Trophoblast cell (in vitro differentiated cells and primary cell): ENCODE measurements around the gene ANKS1B.
A peak's percentile ranks its signal among the peaks of the same experiment; 100 is the strongest.

Source experiments
- DNase-seq, 2 donors: peaks; one replicate each; pipeline ENCODE4 v3.0.0-alpha.2; 2016
- H2AFZ ChIP-seq: 2 replicates; pipeline ENCODE4 v1.6.1; 2013; ENCODE audit warnings: low read length, moderate library complexity, mild to moderate bottlenecking; ENCODE audit not compliant: insufficient read depth, poor library complexity
- H2AK5ac ChIP-seq: 2 replicates; pipeline ENCODE4 v1.6.1; 2013; ENCODE audit warnings: mild to moderate bottlenecking, low read length
- H2BK120ac ChIP-seq: 2 replicates; pipeline ENCODE4 v1.6.1; 2013; ENCODE audit warnings: low read length, mild to moderate bottlenecking, moderate library complexity; ENCODE audit not compliant: insufficient read depth, poor library complexity
- H2BK12ac ChIP-seq: 2 replicates; pipeline ENCODE4 v1.6.1; 2013; ENCODE audit warnings: mild to moderate bottlenecking, low read length, moderate library complexity
- H2BK5ac ChIP-seq: 2 replicates; pipeline ENCODE4 v1.6.1; 2013; ENCODE audit warnings: low read length, low read depth, moderate library complexity, mild to moderate bottlenecking; ENCODE audit not compliant: poor library complexity
- H3K14ac ChIP-seq: 2 replicates; pipeline ENCODE4 v1.6.1; 2013; ENCODE audit warnings: mild to moderate bottlenecking, low read length
- H3K18ac ChIP-seq: 2 replicates; pipeline ENCODE4 v1.6.1; 2013; ENCODE audit warnings: mild to moderate bottlenecking, low read length
- H3K23ac ChIP-seq: 2 replicates; pipeline ENCODE4 v1.6.1; 2013; ENCODE audit warnings: low read length
- H3K27ac ChIP-seq: 2 replicates; pipeline ENCODE4 v1.5.1; 2013; ENCODE audit warnings: low read depth, mild to moderate bottlenecking, inconsistent platforms, low read length, moderate library complexity
- H3K27me3 ChIP-seq: 2 replicates; pipeline ENCODE4 v1.6.1; 2013; ENCODE audit warnings: inconsistent platforms, mild to moderate bottlenecking, low read length, moderate library complexity; ENCODE audit not compliant: insufficient read depth
- H3K36me3 ChIP-seq, 2 experiments: 1 replicate in 1 of 2; 2 replicates in 1 of 2; pipeline ENCODE4 v1.6.1; 2013; ENCODE audit warnings: low read length in 2 of 2, mild to moderate bottlenecking in 2 of 2, moderate library complexity in 1 of 2; ENCODE audit not compliant: insufficient read depth in 2 of 2, control insufficient read depth in 1 of 2
- H3K4ac ChIP-seq: 2 replicates; pipeline ENCODE4 v1.6.1; 2013; ENCODE audit warnings: low read depth, mild to moderate bottlenecking, low read length, moderate library complexity
- H3K4me1 ChIP-seq, 2 experiments: 1 replicate in 1 of 2; 2 replicates in 1 of 2; pipeline ENCODE4 v1.6.1; 2013; ENCODE audit warnings: low read length in 2 of 2, mild to moderate bottlenecking in 2 of 2, moderate library complexity in 1 of 2; ENCODE audit not compliant: insufficient read depth in 2 of 2, control insufficient read depth in 1 of 2
- H3K4me2 ChIP-seq: 2 replicates; pipeline ENCODE4 v1.6.1; 2013; ENCODE audit warnings: inconsistent platforms, mild to moderate bottlenecking, low read length, moderate library complexity
- H3K4me3 ChIP-seq: 2 replicates; pipeline ENCODE4 v1.5.1; 2013; ENCODE audit warnings: mild to moderate bottlenecking, low read depth, low read length, inconsistent platforms
- H3K79me1 ChIP-seq: one replicate; pipeline ENCODE4 v1.6.1; 2013; ENCODE audit warnings: low read length
- H3K79me2 ChIP-seq: 2 replicates; pipeline ENCODE4 v1.6.1; 2013; ENCODE audit warnings: low read length, mild to moderate bottlenecking; ENCODE audit not compliant: control insufficient read depth, insufficient read depth, poor library complexity
- H3K9ac ChIP-seq: 2 replicates; pipeline ENCODE4 v1.6.1; 2013; ENCODE audit warnings: mild to moderate bottlenecking, low read length
- H3K9me3 ChIP-seq: 2 replicates; pipeline ENCODE4 v1.6.1; 2013; ENCODE audit warnings: low read depth, mild to moderate bottlenecking, control low read depth, inconsistent platforms, low read length; ENCODE audit not compliant: insufficient read depth
- H4K12ac ChIP-seq: 2 replicates; pipeline ENCODE4 v1.6.1; 2013; ENCODE audit warnings: low read depth, mild to moderate bottlenecking, low read length, moderate library complexity
- H4K8ac ChIP-seq: 2 replicates; pipeline ENCODE4 v1.6.1; 2013; ENCODE audit warnings: low read depth, mild to moderate bottlenecking, low read length, moderate library complexity
- H4K91ac ChIP-seq: one replicate; pipeline ENCODE4 v1.6.1; 2013; ENCODE audit warnings: low read depth, mild to moderate bottlenecking, low read length, moderate library complexity
- WGBS: extraction: QIAGEN DNeasy Blood & Tissue Kit; methylation state at CpG from one replicate; pipeline ENCODE4 v1.1.7; 2013; ENCODE audit warnings: missing lambda C conversion rate; ENCODE audit not compliant: insufficient read length, insufficient coverage; ENCODE audit errors: extremely low coverage; 5-methylcytosine and 5-hydroxymethylcytosine counted together

ANKS1B gene

GRCh38 chr12:99389751-99390150 lies 595.0 kb downstream of the ANKS1B start:
- no peaks in the 10 kb centered on the region for H3K79me1 ChIP-seq
- H3K27ac ChIP-seq, result no peak overlapping the region
- no peak overlapping the region for H3K18ac ChIP-seq
- H2AK5ac ChIP-seq, result no peak overlapping the region
- H3K4me3 ChIP-seq, result no peak overlapping the region
- peaks cover 2% of the 10 kb centered on the region for H3K9me3 ChIP-seq
- H3K79me2 ChIP-seq, result no peaks in the 10 kb centered on the region
- DNase-seq, result no peak
- H4K91ac ChIP-seq, result no peak overlapping the region
- H4K12ac ChIP-seq, result no peak overlapping the region
- H2BK5ac ChIP-seq, result no peak overlapping the region
- H3K14ac ChIP-seq, result no peak overlapping the region
- H3K36me3 ChIP-seq, result no peaks in the 10 kb centered on the region
- no peaks in the 10 kb centered on the region for H3K27me3 ChIP-seq
- no peak overlapping the region for H3K4me2 ChIP-seq
- H2BK120ac ChIP-seq, result no peak overlapping the region
- no peaks in the 10 kb centered on the region for H3K4me1 ChIP-seq
- no CpG with 5 or more reads among the region's 3 CpGs for WGBS
- H2BK12ac ChIP-seq, result no peak overlapping the region
- no peak overlapping the region for H3K23ac ChIP-seq
- H3K9ac ChIP-seq, result no peak overlapping the region
- H4K8ac ChIP-seq, result no peak overlapping the region
- no peak overlapping the region for H2AFZ ChIP-seq
- no peak overlapping the region for H3K4ac ChIP-seq

DNA sequence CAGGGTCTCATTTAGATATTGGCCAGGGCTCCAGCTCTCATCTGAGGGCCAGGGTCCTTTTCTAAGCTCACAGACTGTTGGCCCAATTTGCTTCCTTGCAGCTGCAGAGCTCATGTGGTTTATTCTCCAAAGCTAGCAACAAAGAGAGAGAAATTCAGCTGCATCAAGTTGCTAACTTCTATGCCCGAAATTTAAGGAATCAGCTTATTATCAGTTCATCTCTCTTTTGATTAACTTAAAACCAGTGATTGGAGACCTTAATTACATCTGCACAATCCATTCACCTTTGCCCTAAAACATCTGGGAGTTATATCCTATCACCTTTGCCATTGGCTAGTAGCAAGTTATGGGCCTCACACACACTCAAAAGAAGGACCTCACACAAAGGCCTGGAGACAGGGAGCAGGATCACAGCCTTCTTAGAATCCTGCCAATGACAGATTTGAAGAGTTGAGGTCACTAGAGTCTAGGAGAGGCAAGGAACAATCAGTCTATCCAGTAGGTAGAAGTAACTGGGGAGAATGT lies 596.0 kb downstream of the ANKS1B start:
- Histone ChIP-seq H3K79me2 (no peaks in the 10 kb centered on the region), H3K27ac (no peak overlapping the region), H3K4me3 (no peak overlapping the region), H2AFZ (no peak overlapping the region), H4K8ac (no peak overlapping the region), H4K12ac (no peak overlapping the region), H4K91ac (no peak overlapping the region), H2BK120ac (no peak overlapping the region), H3K9ac (no peak overlapping the region), H3K4me1 (no peaks in the 10 kb centered on the region), H3K14ac (no peak overlapping the region), H3K23ac (no peak overlapping the region), H3K4me2 (no peak overlapping the region), H3K36me3 (no peaks in the 10 kb centered on the region), H3K18ac (no peak overlapping the region), H2AK5ac (no peak overlapping the region), H3K4ac (no peak overlapping the region), H3K9me3 (peaks cover 2% of the 10 kb centered on the region), H2BK12ac (no peak overlapping the region), H3K79me1 (no peaks in the 10 kb centered on the region), H3K27me3 (no peaks in the 10 kb centered on the region), H2BK5ac (no peak overlapping the region)
- DNase-seq, result no peak
- WGBS, result no CpG with 5 or more reads among the region's 1 CpG

- Histone ChIP-seq H3K9ac (no peak overlapping the region), H2AFZ (no peak overlapping the region), H3K18ac (no peak overlapping the region), H3K9me3 (peaks cover 2% of the 10 kb centered on the region), H3K4me2 (no peak overlapping the region), H3K4me1 (no peaks in the 10 kb centered on the region), H3K4me3 (no peak overlapping the region), H2BK5ac (no peak overlapping the region), H4K91ac (no peak overlapping the region), H3K79me1 (no peaks in the 10 kb centered on the region), H4K8ac (no peak overlapping the region), H3K27ac (no peak overlapping the region), H3K79me2 (no peaks in the 10 kb centered on the region), H3K36me3 (no peaks in the 10 kb centered on the region), H2AK5ac (no peak overlapping the region), H3K4ac (no peak overlapping the region), H2BK12ac (no peak overlapping the region), H3K23ac (no peak overlapping the region), H2BK120ac (no peak overlapping the region), H4K12ac (no peak overlapping the region), H3K14ac (no peak overlapping the region), H3K27me3 (no peaks in the 10 kb centered on the region)
- WGBS, result no CpG with 5 or more reads among the region's 4 CpGs
- no peak for DNase-seq
Observed at GRCh38 chr12:99387661-99388060, 597.1 kb downstream of the ANKS1B start.

DNA sequence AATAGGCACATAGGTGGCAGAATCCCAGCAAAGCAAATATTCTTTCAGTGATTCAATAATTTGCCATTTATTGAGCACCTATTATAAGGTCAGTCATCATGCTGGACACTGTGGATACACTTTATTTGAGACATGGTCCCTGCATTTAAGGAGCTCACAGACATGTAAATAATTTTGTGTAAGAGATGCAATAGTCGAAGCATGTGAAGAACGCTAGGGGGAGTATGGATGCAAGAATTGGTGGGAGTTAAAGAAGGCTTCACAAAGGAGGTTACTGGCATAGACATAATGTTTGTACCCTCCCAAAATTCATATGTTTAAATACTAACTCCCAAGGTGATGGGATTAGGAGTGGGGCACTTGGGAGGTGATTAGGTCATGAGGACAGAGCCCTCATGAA lies 597.8 kb downstream of the ANKS1B start:
- no peak overlapping the region for H3K23ac ChIP-seq
- no peak overlapping the region for H3K4ac ChIP-seq
- H3K79me1 ChIP-seq, result no peaks in the 10 kb centered on the region
- no peak overlapping the region for H2AFZ ChIP-seq
- no peak overlapping the region for H2BK5ac ChIP-seq
- no peak overlapping the region for H3K27ac ChIP-seq
- H3K9me3 ChIP-seq, result peaks cover 2% of the 10 kb centered on the region
- H2BK12ac ChIP-seq, result no peak overlapping the region
- no peaks in the 10 kb centered on the region for H3K4me1 ChIP-seq
- H3K79me2 ChIP-seq, result no peaks in the 10 kb centered on the region
- no peak overlapping the region for H3K4me3 ChIP-seq
- H4K91ac ChIP-seq, result no peak overlapping the region
- H2AK5ac ChIP-seq, result no peak overlapping the region
- H3K18ac ChIP-seq, result no peak overlapping the region
- no peak overlapping the region for H4K12ac ChIP-seq
- no peak overlapping the region for H4K8ac ChIP-seq
- DNase-seq, result peak in 1 of 2 donors; percentile 23
- no CpG with 5 or more reads among the region's 2 CpGs for WGBS
- no peaks in the 10 kb centered on the region for H3K27me3 ChIP-seq
- no peak overlapping the region for H3K9ac ChIP-seq
- no peaks in the 10 kb centered on the region for H3K36me3 ChIP-seq
- H3K4me2 ChIP-seq, result no peak overlapping the region
- H3K14ac ChIP-seq, result no peak overlapping the region
- H2BK120ac ChIP-seq, result no peak overlapping the region
